ENCODE measurements around the gene ZNF292.

- TF ChIP-seq EZH2 (IDR thresholded peaks at IDR 0.05; ENCODE audit: low read length, missing control alignments), result no peak
- TF ChIP-seq CTCF (conservative IDR thresholded peaks at IDR 0.05 in 1 of 2, IDR thresholded peaks at IDR 0.05 in 1 of 2; ENCODE audit: low read depth in 1 of 2, low read length in 2 of 2), result no peak
These were observed 28.9 kb upstream of the ZNF292 start for GRCh38 chr6:87126501-87126900.
